H1 (cell line): Measurements from ENCODE around the gene CHMP6. TPM values are rescaled to one million over a fixed set of nuclear protein-coding genes. Genes with fewer than 3 reads are reported as not detected.

ENCODE experiments used
- ASH2L ChIP-seq: fragments of 200-600, 300-600 bp; sonication (generic); IDR thresholded peaks from one replicate; pipeline ENCODE4 v1.7.1; 2017; ENCODE audit warnings: low read length
- BACH1 ChIP-seq: IDR thresholded peaks from 2 replicates; pipeline ENCODE4 v1.6.1; 2012; ENCODE audit warnings: low read length, improper control_type of control experiment
- CHD1 ChIP-seq: IDR thresholded peaks from 2 replicates; pipeline ENCODE4 v1.6.1; 2012; ENCODE audit warnings: low read depth, low read length, improper control_type of control experiment
- CREB1 ChIP-seq: IDR thresholded peaks from 2 replicates; pipeline ENCODE4 v1.6.1; 2012; ENCODE audit warnings: inconsistent platforms
- EGR1 ChIP-seq: IDR thresholded peaks from 2 replicates; pipeline ENCODE4 v1.6.1; 2011; ENCODE audit warnings: low read depth, low read length, borderline replicate concordance
- JUN ChIP-seq: IDR thresholded peaks from 2 replicates; pipeline ENCODE4 v1.6.1; 2011; ENCODE audit warnings: low read depth, mild to moderate bottlenecking, improper control_type of control experiment, low read length
- RBBP5 ChIP-seq: IDR thresholded peaks from 2 replicates; pipeline ENCODE4 v1.7.1; 2012; ENCODE audit warnings: low read depth, mild to moderate bottlenecking, inconsistent platforms, low read length, moderate library complexity, borderline replicate concordance
- SP1 ChIP-seq: IDR thresholded peaks from 2 replicates; pipeline ENCODE4 v1.6.1; 2011; ENCODE audit warnings: low read depth, low read length
- polyA plus RNA-seq, 7 experiments: library from polyadenylated mRNA; depleted of rRNA in 3 of 7; stranded (reverse) in 5 of 7; unstranded in 2 of 7; fragments of >200 nt in 5 of 7; fragments of 200-250 nt in 2 of 7; gene quantifications; 1 replicate in 5 of 7; 2 replicates in 1 of 7; 4 replicates in 1 of 7; pipeline versions ENCODE4 v1.2.1 to v1.2.3, GENCODE V29; 2011 to 2013; ENCODE audit warnings: missing spikeins in 2 of 7, mixed read lengths in 2 of 7
- total RNA-seq: library from RNA; stranded (reverse); fragmentation: NEBNext Ultra II Directional; extraction: Animal tissue kit (Norgen Biotek cat#: 25700); gene quantifications from 2 replicates; pipeline ENCODE4 v1.2.1, GENCODE V29; 2021
- TF ChIP-seq, protein P1 (sequence below): IDR thresholded peaks from 2 replicates; pipeline ENCODE4 v1.6.1; 2012; ENCODE audit warnings: inconsistent platforms

The CHMP6 gene
- total and polyA plus RNA-seq, 2 of the 8 experiments (the other 6 are each of a cell fraction or from before 2014, with no cell fraction given), result 15.7 to 24.3 TPM

DNA sequence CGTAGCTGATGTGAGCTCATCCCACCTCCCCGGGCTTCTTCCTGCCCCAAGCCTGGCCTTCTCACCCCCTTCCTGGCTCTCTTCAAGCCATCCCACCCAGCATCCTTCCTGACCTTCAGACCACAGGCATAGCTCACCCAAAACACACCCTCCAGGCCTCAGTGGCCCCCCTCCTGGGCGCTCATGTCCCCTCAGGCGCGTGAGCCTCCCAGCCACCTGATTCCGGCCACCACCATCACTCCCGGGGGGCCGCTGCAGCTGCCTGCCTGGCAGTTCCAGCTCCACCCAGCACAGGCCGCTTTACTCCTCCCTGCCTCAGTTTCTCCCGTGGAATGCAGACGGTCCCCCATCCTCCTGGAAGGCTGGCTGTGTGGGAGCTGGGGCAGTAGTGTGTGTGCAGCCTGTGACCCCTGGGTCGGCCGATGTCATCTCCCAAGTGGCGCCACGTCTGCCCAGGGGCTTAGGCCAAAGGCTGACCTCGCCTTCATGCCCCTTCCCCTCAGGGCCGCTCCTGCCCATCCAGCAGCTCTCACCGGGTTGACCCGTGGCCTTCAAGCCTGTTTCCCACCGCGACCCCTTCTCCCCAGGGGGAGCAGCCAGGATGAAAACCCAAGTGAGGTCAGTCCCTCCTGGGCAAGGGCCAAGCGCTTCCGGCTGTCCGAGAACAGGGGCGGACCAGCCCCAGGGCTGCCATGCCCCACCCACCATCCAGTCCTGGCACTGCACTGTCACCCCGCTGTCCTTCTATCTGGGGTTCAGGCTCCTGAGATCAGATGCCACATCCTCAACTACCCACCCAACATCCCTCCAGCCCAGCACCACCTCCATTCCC is 11.9 kb upstream of the CHMP6 start (continued):
- TF ChIP-seq EGR1 (no peak), CHD1 (no peak), SP1 (no peak), ASH2L (no peak), CREB1 (no peak), JUN (no peak), RBBP5 (no peak), BACH1 (no peak)
- TF ChIP-seq, protein P1, sequence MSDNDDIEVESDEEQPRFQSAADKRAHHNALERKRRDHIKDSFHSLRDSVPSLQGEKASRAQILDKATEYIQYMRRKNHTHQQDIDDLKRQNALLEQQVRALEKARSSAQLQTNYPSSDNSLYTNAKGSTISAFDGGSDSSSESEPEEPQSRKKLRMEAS, result no peak
